A549 (cell line): ENCODE measurements around the gene FBXO3. TPM values are rescaled to one million over a fixed set of nuclear protein-coding genes. Genes with fewer than 3 reads are reported as not detected.
"Not testable (repeated sequence)": the region's sequence is repeated elsewhere in the genome, so short reads cannot be mapped to it uniquely, and the experiment has no call there.

Experiments used
- ATAC-seq, 2 experiments: fragments of 200-7000 bp in 1 of 2; fragments of >200 bp in 1 of 2; cut with Nextera tagmentation in 1 of 2; cut with Tn5 transposase in 1 of 2; 3 replicates each; pipeline versions ENCODE4 v1.8.0 to v1.9.1; 2018 to 2020; ENCODE audit warnings: mild to moderate bottlenecking in 1 of 2, moderate library complexity in 1 of 2
- CTCF ChIA-PET: fragments of 300-600 bp; sonication (Branson Sonifier 250); formaldehyde crosslinking; extraction: SDS; loops from one replicate; lab custom pipeline; 2021; ENCODE audit warnings: antibody characterized with exemption, inconsistent platforms; lab: Yijun Ruan, JAX
- POLR2A ChIA-PET: fragments of 350-600 bp; formaldehyde crosslinking; extraction: SDS; loops from one replicate; lab custom pipeline; 2021; ENCODE audit warnings: antibody characterized with exemption, inconsistent platforms; lab: Yijun Ruan, JAX
- DNase-seq, 2 experiments: peaks; one replicate each; pipeline versions ENCODE4 v3.0.0 to v3.0.0-alpha.2; 2011 to 2016; ENCODE audit warnings: low read depth in 1 of 2, low spot score in 1 of 2
- FAIRE-seq: peaks from 2 replicates; lab custom pipeline; 2011; peaks lifted over from hg19 to GRCh38; lab: Jason Lieb, UNC
- H3K27ac ChIP-seq, 2 experiments: fragments of >200 bp; sonication (Bioruptor Twin); formaldehyde crosslinking; 3 replicates each; pipeline ENCODE4 v1.5.1; 2016 to 2017
- H3K4me1 ChIP-seq: fragments of >200 bp; sonication (Bioruptor Twin); formaldehyde crosslinking; 3 replicates; pipeline ENCODE4 v1.6.1; 2016
- H3K4me2 ChIP-seq: fragments of >200 bp; sonication (Bioruptor Twin); formaldehyde crosslinking; 3 replicates; pipeline ENCODE4 v1.6.1; 2016
- H3K4me3 ChIP-seq: fragments of >200 bp; sonication (Bioruptor Twin); formaldehyde crosslinking; 3 replicates; pipeline ENCODE4 v1.5.1; 2016
- H3K9me3 ChIP-seq: fragments of >200 bp; sonication (Bioruptor Twin); formaldehyde crosslinking; 3 replicates; pipeline ENCODE4 v1.6.1; 2016
- CHD4 ChIP-seq: fragments of 200-600 bp; sonication (generic); IDR thresholded peaks from 2 replicates; pipeline ENCODE4 v1.6.1; 2016; ENCODE audit warnings: antibody characterized with exemption, mild to moderate bottlenecking, borderline replicate concordance
- CTCF ChIP-seq: fragments of >200 bp; sonication (Bioruptor Twin); formaldehyde crosslinking; IDR thresholded peaks from 3 replicates; pipeline ENCODE4 v1.5.1; 2016
- EHF ChIP-seq: fragments of 250-450 bp; sonication (Bioruptor Pico); IDR thresholded peaks from 2 replicates; pipeline ENCODE4 v1.5.0; 2020; ENCODE audit warnings: mild to moderate bottlenecking
- EHMT2 ChIP-seq: fragments of 200-600 bp; sonication (generic); IDR thresholded peaks from 2 replicates; pipeline ENCODE4 v1.6.1; 2016; ENCODE audit warnings: antibody characterized with exemption, low read depth, mild to moderate bottlenecking, moderate library complexity
- FOSL2 ChIP-seq, 2 experiments: fragments of 450-650 bp in 1 of 2; fragments of >200 bp in 1 of 2; sonication (Bioruptor Twin) in 1 of 2; formaldehyde crosslinking; IDR thresholded peaks; 2 replicates each; pipeline versions ENCODE4 v1.5.0 to v1.6.1; 2016 to 2020; ENCODE audit warnings: mild to moderate bottlenecking in 1 of 2, moderate library complexity in 1 of 2
- HMGXB4 ChIP-seq: fragments of 250-450 bp; sonication (Bioruptor Pico); IDR thresholded peaks from 2 replicates; pipeline ENCODE4 v1.5.0; 2021; ENCODE audit warnings: mild to moderate bottlenecking, moderate library complexity, borderline replicate concordance
- MAFK ChIP-seq: fragments of 450-650 bp; IDR thresholded peaks from 2 replicates; pipeline ENCODE4 v1.6.1; 2014; ENCODE audit not compliant: partially characterized antibody
- RARB ChIP-seq: fragments of 250-450 bp; sonication (Bioruptor Pico); IDR thresholded peaks from 2 replicates; pipeline ENCODE4 v1.8.0; 2021; ENCODE audit warnings: mild to moderate bottlenecking, moderate library complexity
- SREBF2 ChIP-seq: fragments of 450-650 bp; IDR thresholded peaks from 2 replicates; pipeline ENCODE4 v1.6.1; 2014; ENCODE audit warnings: mild to moderate bottlenecking, moderate library complexity
- TFCP2L1 ChIP-seq: fragments of 250-450 bp; sonication (Bioruptor Pico); IDR thresholded peaks from 2 replicates; pipeline ENCODE4 v1.5.0; 2021; ENCODE audit warnings: mild to moderate bottlenecking
- WGBS: methylation state at CpG from one replicate; pipeline ENCODE4 v1.1.6; 2017; ENCODE audit errors: missing lambda C conversion rate; 5-methylcytosine and 5-hydroxymethylcytosine counted together
- polyA plus RNA-seq, 4 experiments: library from polyadenylated mRNA; depleted of rRNA in 3 of 4; stranded (reverse); fragments of >200 nt; fragmentation: RNase III in 1 of 4; extraction: RNeasy Plus Mini Kit Qiagen cat#74134 plus additional on column Dnase treatment in 1 of 4; gene quantifications; 2 replicates in 3 of 4; 3 replicates in 1 of 4; pipeline ENCODE4 v1.2.3, GENCODE V29; 2011 to 2017

The FBXO3 gene
- polyA plus RNA-seq, 2 of the 4 experiments (the other 2 are of a cell fraction), result 22.5 to 42.6 TPM

DNA sequence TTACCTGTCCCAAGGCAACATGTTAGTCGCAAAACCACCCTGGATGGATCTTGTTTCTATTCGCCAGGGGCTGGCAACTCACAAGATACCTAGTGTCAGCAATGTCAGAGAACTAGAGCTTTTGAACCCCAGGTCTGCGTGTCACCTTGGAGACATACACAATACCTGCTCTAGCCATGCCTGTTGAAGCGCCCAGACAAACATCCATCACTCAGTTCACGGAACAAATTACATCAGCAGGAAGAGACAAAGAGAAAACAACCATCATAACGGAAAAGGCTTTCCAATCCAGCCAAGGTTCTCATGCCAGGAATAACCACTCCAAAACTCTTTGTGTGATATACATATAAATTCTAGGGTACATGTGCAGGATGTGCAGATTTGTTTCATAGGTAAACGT is 40.3 kb downstream of the FBXO3 start:
- ATAC-seq (no peak), DNase-seq (no peak), FAIRE-seq (no peak)
- peak overlapping the region in 1 of 2 experiments; percentile 93; a peak in 3 of 6 replicates for H3K27ac ChIP-seq
- ChIA-PET POLR2A (interaction anchor here (1.2 kb wide), 1 partner anchor 34 kb away, joined by 4 read pairs; no protein-coding TSS in a partner anchor), CTCF (interaction anchor here (0.9 to 2.4 kb wide), 6 partner anchors 9 to 371 kb away, joined by 3 to 10 read pairs (median 5); no protein-coding TSS in a partner anchor)
- 84% methylated on average over 7 of the region's 7 CpGs for WGBS
- H3K4me2 ChIP-seq, result peak overlapping the region; percentile 93
- no peaks in the 10 kb centered on the region for H3K9me3 ChIP-seq
- peaks cover 38% of the 10 kb centered on the region for H3K4me1 ChIP-seq
- no peak for TF ChIP-seq CTCF
- H3K4me3 ChIP-seq, result peak overlapping the region; percentile 75; the same call in 2 of the 3 replicates

DNA sequence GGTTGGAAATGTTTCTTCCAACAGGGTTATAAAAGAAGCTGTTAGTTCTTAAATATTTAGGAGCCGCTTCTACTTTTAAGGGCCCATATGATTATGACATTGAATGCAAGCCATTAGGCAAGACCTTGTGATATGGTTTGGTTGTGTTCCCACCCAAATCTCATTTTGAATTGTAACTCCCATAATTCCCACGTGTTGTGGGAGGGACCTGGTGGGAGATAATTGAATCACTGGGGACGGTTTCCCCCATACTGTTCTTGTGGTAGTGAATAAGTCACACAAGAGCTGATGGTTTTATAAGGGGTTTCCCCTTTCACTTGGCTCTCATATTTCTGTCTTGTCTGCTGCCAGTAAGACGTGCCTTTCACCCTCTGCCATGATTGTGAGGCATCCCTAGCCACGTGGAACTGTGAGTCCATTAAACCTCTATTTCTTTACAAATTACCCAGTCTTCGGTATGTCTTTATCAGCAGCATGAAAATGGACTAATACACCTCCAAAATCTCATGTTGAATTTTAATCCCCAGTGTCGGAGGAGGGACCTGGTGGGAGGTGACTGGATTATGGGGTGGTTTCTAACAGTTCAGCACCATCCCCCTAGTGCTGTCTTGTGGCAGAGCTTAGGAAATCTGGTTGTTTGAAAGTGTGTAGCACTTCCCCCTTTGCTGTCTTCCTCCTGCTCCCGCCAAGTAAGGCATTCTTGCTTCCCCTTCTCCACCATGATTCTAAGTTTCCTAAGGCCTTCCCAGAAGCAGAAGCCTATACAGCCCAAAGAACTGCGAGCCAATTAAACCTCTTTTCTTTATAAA is 42.4 kb downstream of the FBXO3 start:
- TF ChIP-seq MAFK, result no peak
- TF ChIP-seq RARB, result no peak
- no peak for TF ChIP-seq HMGXB4
- TF ChIP-seq TFCP2L1 (CRISPR knock-in tag), result no peak
- TF ChIP-seq EHF (CRISPR knock-in tag), result no peak
- no peak for TF ChIP-seq EHMT2
- TF ChIP-seq, all 56 proteins: peak for 0
- CTCF ChIA-PET, result interaction anchor here (1.3 kb wide), 1 partner anchor 11 kb away, joined by 4 read pairs; no protein-coding TSS in a partner anchor
- no peak for DNase-seq
- no peak for ATAC-seq
- 83% methylated on average over 9 of the region's 9 CpGs for WGBS
- Histone ChIP-seq H3K9me3 (peaks cover 3% of the 10 kb centered on the region; the same call in 1 of the 3 replicates), H3K4me3 (no peak overlapping the region), H3K4me2 (0 out of 3 replicates have a peak overlapping the region, but pooled peaks have one; percentile 9), H3K27ac (no peak overlapping the region), H3K4me1 (peaks cover 24% of the 10 kb centered on the region)
- POLR2A ChIA-PET, result no interaction called here
- no peak for FAIRE-seq

- ATAC-seq (no peak), FAIRE-seq (no peak), DNase-seq (no peak)
- ChIA-PET POLR2A (no interaction called here), CTCF (interaction anchor here (1.3 kb wide), 1 partner anchor 12 kb away, joined by 4 read pairs; no protein-coding TSS in a partner anchor)
- TF ChIP-seq CHD4 (no peak), SREBF2 (no peak), FOSL2 (IDR thresholded peaks at IDR 0.05) (no peak), FOSL2 (CRISPR knock-in tag; IDR thresholded peaks at IDR 0.05) (no peak)
- Histone ChIP-seq H3K4me1 (peaks cover 23% of the 10 kb centered on the region; the same call in 2 of the 3 replicates), H3K27ac (no peak overlapping the region), H3K9me3 (peaks cover 3% of the 10 kb centered on the region; the same call in 1 of the 3 replicates), H3K4me3 (no peak overlapping the region), H3K4me2 (no peak overlapping the region)
- 85% methylated on average over 7 of the region's 7 CpGs for WGBS
Observed at GRCh38 chr11:33730716-33731115, 43.6 kb downstream of the FBXO3 start.

DNA sequence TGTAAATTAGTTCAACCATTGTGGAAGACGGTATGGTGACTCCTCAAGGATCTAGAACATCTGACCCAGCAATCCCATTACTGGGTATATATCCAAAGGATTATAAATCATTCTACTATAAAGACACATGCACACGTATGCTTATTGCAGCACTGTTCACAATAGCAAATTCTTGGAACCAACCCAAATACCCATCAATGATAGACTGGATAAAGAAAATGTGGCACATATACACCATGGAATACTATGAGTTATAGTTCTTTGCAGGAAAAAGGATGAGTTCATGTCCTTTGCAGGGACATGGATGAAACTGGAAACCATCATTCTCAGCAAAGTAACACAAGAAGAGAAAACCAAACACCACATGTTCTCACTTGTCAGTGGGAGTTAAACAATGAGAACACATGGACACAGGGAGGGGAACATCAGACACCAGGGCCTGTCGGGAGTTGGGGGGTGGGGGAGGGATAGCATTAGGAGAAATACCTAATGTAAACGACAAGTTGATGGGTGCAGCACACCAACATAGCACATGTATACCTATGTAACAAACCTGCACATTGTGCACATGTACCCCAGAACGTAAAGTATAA is 45.2 kb downstream of the FBXO3 start:
- H3K9me3 ChIP-seq, DNase-seq, H3K4me3 ChIP-seq, ATAC-seq, FAIRE-seq, CTCF ChIA-PET, H3K27ac ChIP-seq, H3K4me2 ChIP-seq, POLR2A ChIA-PET: not testable (repeated sequence)
- H3K4me1 ChIP-seq, result peaks cover 31% of the 10 kb centered on the region
- 91% methylated on average over 5 of the region's 5 CpGs for WGBS

DNA sequence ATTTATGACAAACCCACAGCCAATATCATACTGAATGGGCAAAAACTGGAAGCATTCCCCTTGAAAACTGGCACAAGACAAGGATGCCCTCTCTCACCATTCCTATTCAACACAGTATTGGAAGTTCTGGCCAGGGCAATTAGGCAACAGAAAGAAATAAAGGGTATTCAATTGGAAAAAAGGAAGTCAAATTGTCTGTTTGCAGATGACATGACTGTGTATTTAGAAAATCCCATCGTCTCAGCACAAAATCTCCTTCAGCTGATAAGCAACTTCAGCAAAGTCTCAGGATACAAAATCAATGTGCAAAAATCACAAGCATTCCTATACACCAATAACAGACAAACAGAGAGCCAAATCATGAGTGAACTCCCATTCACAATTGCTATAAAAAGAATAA is 46.8 kb downstream of the FBXO3 start:
- DNase-seq, FAIRE-seq, H3K27ac ChIP-seq, H3K4me2 ChIP-seq, H3K9me3 ChIP-seq, H3K4me3 ChIP-seq, POLR2A ChIA-PET, ATAC-seq: not testable (repeated sequence)
- WGBS, result 80% methylated on average over 1 of the region's 1 CpG
- peaks cover 40% of the 10 kb centered on the region for H3K4me1 ChIP-seq
- CTCF ChIA-PET, result interaction anchor here (0.7 to 5.3 kb wide), 2 partner anchors 15 to 18 kb away, joined by 3 to 26 read pairs; no protein-coding TSS in a partner anchor
